Hematopoietic multipotent progenitor cell treated with erythropoietin and hydrocortisone succinate and interleukin-3 and kit ligand, for 15 days (in vitro differentiated cells): ENCODE measurements around the gene HJV.

Source experiments
- DNase-seq: peaks from one replicate; pipeline ENCODE4 v3.0.0-alpha.2; 2015; ENCODE audit warnings: low spot score

The HJV gene

GRCh38 chr1:145993618-145994390 is 27.7 kb downstream of the HJV start:
- DNase-seq = no peak

GRCh38 chr1:145992958-145993617 is 28.4 kb downstream of the HJV start:
- DNase-seq = no peak

GRCh38 chr1:145992502-145992936 is 29.0 kb downstream of the HJV start:
- no peak for DNase-seq

- DNase-seq = no peak
These were observed 29.7 kb downstream of the HJV start for GRCh38 chr1:145991735-145992412.

- DNase-seq = no peak
These were observed 31.2 kb downstream of the HJV start for GRCh38 chr1:145990249-145990855.

GRCh38 chr1:145988773-145989172 is 32.8 kb downstream of the HJV start:
- no peak for DNase-seq

- DNase-seq = no peak
These were observed 33.6 kb downstream of the HJV start for GRCh38 chr1:145987926-145988325.

- no peak for DNase-seq
These were observed 35.0 kb downstream of the HJV start for GRCh38 chr1:145986551-145986950.

- DNase-seq = no peak
These were observed 35.8 kb downstream of the HJV start for GRCh38 chr1:145985502-145986439.

- DNase-seq = no peak
These were observed 36.4 kb downstream of the HJV start for GRCh38 chr1:145985129-145985501.

- no peak for DNase-seq
These were observed 37.3 kb downstream of the HJV start for GRCh38 chr1:145983960-145984830.

GRCh38 chr1:145983206-145983675 is 38.3 kb downstream of the HJV start:
- DNase-seq = no peak

- no peak for DNase-seq
These were observed 39.4 kb downstream of the HJV start for GRCh38 chr1:145982010-145982723.

GRCh38 chr1:145980457-145980994 is 41.0 kb downstream of the HJV start:
- no peak for DNase-seq

- no peak for DNase-seq
These were observed 41.6 kb downstream of the HJV start for GRCh38 chr1:145979746-145980456.

GRCh38 chr1:145978854-145979745 is 42.4 kb downstream of the HJV start:
- DNase-seq = peak; percentile 98

- DNase-seq = no peak
These were observed 43.1 kb downstream of the HJV start for GRCh38 chr1:145978471-145978853.
